HCT116 (cell line): ENCODE data around the gene RAVER2.

Experiments used
- CTCF ChIP-seq, 3 experiments: fragments of 200-600 bp in 1 of 3; sonication (generic) in 1 of 3; IDR thresholded peaks in 2 of 3; conservative IDR thresholded peaks in 1 of 3; 2 replicates each; pipeline ENCODE4 v1.5.1; 2012 to 2017; ENCODE audit warnings: low read depth in 2 of 3, low read length in 2 of 3, antibody characterized with exemption in 1 of 3, borderline replicate concordance in 1 of 3, control low read depth in 1 of 3, mild to moderate bottlenecking in 1 of 3, mixed read lengths in 1 of 3, mixed run types in 1 of 3, moderate library complexity in 1 of 3; ENCODE audit not compliant: insufficient read depth in 1 of 3
- ELF1 ChIP-seq: IDR thresholded peaks from 2 replicates; pipeline ENCODE4 v1.6.1; 2012; ENCODE audit warnings: low read depth, borderline replicate concordance
- ZFX ChIP-seq: fragments of 450-650 bp; IDR thresholded peaks from 2 replicates; pipeline ENCODE4 v1.6.1; 2017

- no peak for TF ChIP-seq ZFX
- no peak for TF ChIP-seq CTCF (IDR thresholded peaks at IDR 0.05 in 2 of 3, conservative IDR thresholded peaks at IDR 0.05 in 1 of 3; ENCODE audit: borderline replicate concordance in 1 of 3, insufficient read depth in 1 of 3, low read depth in 2 of 3, low read length in 2 of 3)
- no peak for TF ChIP-seq ELF1
Measured at GRCh38 chr1:64775113-64775512, 30.2 kb downstream of the RAVER2 start.
